ENCODE data around the gene CDK5R1.

CDK5R1 gene

DNA sequence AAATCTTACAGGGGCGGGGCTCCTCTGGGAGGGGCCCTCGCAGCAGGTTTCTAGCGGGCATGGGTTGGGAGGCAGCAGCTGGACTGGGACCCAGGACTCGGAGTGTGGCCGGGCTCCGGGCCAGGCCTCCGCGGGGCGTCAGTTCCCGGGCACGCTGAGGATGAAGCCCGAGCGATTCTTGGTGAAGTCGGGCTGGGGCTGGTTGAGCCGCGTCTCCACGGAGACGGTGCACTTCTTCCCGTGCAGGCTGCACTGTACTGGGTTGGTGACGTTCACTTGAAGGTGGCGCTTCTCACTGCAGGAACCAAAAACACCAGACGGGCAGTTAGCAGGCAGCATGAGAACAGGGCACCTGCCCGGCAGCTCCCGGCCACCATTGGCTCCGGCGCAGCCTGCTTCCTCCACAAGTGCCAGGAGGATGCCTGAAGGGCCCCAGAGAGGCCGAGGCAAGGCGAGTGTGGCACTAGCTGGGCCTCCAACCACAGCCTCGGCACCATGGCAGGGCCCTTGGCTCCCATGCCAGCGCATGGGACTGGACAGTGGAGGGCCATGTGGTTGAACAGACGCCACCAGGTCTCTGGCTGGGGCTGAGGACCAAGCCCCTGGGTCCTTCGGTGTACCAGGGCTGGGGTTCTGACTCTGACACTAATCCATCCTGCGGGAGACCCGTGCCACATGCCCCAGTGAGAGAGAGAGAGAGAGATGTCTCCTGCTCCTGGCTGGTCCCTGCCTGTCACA, 8.0 kb downstream of the CDK5R1 start:
- DNase-seq = no peak

DNA sequence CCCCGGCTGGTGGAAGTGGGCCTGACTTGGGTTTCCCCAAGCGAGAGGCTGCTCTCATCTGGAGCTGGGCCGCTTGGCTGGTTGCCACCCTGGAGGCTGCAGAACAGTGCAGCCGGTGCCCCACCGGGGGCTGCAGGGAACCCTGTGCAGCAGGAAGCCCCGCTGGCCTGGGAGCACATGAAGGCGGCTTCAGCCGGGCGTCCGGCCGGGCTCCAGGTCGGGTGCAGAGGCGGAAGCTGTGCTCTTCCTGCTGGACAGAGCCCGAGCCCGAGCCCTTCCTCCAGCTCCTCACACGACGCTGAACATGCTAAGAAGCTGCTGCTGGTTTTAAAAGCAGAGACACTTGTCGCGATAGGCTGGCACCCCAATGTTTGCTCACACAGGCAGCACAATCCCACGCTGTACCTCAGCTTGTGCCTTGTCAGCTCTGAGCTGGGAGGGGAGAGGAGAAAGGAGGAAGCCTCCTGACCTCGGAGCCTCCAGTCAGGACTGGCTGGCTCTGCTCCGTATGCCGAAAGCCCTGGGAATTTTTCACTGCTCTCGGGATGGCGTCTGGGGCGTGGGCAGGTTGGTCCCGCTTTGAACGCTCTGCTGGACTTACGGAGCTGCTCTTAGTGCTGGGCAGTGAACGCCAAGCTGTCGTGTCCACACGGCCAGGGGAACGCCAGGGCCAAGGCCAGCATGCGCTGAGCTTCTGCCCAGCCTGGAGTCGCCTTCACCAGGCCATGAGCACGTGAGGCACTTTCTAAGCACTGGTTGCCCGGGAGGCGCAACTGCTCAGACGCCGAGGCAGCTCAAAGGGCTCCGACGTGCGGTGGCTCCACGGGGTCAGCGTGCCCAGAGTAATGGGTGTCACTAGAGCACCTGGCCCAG, 8.8 kb downstream of the CDK5R1 start:
- no peak for DNase-seq

DNA sequence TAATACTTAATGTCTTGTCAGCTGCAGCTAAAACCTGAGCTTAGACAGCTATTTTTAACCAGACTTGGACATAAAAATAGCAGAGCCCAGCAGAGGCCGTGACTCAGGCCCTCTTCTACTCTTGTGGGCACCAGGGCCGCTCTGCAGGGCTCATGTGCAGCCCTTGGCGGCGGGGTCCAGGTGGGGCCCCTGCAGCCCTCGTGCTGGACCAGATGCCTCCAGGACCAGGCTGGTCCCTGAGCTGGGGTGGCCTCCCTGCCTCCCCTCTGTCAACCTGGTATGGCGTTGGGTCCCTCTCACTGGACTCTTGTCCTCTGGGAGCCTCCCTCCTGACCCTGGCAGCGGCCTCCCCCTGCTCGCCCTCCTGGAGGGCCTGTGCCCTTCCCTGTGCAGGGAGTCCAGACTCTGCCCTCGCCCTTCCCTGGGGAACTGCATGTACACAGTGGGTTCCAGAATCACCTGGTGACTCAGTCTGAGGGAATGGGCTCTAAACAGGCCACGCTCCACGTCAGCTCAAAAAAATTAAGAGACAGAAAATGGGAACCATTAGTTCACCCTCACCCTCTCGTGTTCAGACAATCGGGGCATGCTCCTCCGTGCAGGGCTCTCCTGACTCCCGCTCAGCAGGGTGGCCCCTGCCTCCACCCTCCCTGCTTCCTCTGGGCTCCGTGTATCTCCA, 9.7 kb downstream of the CDK5R1 start:
- DNase-seq = no peak

DNA sequence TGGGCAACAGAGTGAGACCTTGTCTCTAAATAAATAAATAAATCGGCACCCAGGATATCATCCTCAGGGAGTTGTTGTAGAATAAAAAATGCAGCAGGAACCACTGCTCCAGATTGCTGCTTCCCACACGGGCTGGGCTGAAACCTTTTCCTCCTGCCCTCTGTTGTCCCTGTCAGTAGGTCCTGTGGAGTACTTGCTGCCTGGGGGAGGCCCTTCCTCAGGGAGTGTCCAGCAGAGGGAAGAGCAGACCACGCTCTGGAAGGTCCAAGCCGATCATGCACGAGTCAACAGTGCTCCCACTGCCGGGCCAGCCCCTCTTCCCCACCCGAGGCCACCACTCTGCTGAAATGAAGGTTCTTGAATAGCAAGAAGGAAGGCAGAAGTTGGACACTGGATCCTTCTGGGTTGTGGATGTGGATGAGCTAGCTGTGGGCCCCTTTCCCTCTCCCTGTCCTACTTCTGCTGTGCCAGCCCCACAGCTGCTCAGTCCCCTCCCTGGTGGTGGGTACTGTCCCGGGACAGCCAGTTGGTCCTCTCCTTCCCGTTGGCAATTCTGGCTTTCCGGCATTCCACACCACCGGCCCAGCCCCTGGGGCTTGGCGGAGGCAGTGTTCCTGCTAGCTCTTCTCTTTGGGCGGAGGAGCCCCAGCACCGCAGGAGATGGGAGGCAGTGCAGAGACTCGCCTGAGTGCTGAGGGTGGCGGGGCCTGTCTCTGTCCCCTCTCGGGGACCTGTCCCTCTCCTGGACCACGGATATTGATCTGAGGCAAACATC, 10.8 kb downstream of the CDK5R1 start:
- no peak for DNase-seq

DNA sequence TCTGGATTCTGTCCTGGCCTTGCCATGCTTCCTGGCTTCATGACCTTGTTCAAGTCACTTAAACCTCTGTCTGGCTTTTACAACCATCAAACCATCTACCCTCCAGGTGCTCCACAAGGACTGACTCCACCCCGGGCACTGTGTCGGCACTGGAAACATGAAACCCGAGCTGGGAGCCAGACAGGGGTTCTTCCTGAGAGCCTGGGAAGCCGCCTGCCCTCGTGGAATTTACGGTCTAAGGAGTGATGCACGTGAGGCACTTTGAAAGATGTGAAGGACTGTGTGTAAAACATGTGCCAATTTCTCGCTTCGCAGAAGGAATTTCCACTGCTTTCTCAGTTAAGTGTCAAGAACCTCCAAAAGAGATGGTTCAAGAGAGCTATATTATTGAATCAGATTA, 11.6 kb downstream of the CDK5R1 start:
- no peak for DNase-seq

DNA sequence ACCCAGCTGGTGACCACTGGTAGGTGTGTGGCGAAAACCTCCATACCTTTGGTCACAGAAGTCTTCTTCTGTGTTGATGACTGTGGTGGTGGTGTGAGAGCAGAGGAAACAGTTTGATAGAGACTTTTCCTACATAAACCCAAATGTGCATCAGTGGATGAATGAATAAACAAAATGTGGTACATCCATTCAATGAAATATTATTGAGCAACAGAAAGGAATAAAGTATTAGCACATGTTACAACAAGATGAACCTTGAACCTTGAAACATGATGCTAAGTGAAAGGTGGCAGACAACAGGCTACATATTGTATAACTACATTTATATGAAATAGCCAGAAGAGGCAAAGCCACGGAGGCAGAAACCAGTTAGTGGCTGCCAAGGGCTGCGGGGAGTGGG, 15.2 kb downstream of the CDK5R1 start:
- no peak for DNase-seq

DNA sequence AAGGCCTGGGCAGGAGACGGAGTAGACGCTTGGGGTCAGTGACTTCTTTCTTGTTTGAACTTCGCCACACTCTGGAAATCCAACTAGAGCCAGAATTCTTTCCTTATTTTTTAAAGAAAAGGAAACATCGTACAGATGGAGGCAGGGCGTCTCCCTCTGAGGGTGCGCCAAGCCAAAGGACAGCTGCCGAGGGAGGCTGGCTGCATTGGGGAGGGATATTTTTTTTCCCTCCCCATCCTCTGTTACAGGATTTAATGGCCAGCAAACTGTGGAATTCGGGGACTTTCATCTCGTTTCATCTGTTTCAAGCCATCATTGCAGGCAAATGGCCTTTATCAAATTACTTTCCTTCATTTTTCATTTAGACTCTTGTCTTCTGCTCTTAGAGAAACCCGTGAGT, 15.9 kb downstream of the CDK5R1 start:
- DNase-seq = no peak

DNA sequence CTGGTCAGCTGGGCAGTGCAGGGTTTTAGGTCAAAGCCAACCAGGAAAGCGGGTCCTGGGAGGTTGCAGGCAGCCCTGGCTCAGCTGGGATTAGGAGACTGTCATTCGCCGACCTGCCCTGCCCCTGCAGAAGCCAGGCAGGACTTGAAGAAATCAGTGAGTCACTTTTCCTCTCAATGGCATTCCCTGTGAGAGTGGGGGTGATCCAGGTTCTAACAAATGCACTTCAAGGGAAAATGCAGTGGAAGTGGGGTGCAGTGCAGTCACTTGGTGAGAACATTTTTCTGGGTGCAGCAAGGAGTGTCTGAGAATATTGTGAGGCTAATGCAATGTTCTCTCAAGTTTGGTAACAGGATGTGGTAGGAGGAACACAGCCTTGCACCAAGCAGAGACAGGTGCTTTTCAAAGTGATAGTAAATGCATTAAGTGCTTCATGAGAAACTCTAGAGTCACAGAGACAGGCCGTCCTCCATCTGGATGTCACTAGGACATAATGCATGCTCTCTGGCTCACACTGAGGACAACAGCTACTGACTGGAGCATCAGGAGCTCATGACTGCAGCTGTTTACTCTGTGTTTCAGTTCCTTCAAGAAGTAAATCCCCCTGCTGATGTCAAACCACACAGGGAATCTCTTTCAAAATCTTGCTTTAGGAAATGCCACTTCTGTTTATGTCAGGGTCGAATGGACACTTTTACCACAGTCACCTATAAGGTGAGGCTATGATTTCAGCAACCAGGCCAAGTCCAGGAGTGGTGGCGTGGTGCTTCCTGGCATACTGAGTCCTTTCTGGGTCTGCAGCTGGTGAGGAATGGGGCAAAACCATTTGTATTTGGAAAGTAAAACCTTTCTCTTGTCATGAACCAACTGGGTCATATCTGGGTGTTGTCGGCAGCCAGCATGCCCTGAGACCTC, 16.7 kb downstream of the CDK5R1 start:
- DNase-seq = peak; percentile 30

DNA sequence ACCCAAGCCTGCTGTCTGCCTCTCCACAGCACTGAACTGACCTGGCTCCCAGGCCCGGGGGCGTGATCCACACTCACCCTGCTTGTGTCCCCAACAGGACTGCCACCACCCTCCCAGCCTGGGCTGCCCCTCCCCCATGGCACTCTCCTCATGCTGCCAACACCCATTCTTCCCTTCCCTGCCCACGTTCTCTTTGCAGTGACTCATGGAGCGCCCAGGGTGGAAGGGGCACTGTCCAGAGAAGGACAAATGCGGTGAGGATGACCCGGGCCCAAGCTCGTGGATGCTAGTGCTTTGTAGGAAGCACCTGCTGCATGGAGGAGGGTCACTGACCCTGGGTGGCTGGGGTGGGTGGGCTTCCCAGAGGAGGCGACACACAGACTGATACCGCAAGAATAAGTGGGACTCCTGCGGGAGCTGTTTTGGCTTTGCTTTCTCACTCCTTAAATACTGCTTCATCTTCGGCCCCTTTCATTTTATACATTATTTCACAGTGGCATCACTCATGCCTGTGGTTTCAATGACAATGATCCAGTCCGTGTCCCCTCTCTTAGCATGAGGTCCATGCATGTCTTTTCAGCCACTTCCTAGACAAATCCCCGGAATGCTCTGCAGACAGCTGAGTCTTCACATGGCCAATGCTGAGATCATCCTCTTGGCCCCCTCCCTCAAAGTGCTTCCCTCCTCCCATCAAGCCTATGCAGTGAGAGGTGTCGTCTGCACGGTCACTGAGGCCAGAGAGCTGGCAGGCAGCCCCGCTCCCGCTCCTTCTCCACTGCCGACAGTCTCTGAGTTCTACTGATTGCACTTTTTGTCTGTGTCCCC, 17.6 kb downstream of the CDK5R1 start:
- DNase-seq = no peak

DNA sequence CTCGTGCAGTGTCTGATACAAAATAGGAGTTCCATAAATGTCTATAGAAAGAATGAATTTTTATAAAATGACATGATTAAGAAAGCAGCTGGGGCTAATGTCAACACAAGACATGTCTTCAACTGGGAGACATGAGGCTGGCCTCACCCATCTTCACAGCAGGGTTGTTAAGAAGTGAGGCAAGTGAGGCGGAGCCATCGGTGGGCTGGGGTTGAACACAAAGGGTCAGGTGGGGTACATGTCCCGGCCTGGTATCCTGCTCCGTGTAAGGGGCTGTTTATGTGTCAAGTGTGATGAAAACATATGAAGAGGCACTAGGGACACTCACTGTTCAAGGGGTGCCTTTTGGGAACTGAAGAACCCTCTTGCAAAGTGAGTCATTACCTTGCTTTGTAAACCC, 22.1 kb downstream of the CDK5R1 start:
- DNase-seq = no peak

DNA sequence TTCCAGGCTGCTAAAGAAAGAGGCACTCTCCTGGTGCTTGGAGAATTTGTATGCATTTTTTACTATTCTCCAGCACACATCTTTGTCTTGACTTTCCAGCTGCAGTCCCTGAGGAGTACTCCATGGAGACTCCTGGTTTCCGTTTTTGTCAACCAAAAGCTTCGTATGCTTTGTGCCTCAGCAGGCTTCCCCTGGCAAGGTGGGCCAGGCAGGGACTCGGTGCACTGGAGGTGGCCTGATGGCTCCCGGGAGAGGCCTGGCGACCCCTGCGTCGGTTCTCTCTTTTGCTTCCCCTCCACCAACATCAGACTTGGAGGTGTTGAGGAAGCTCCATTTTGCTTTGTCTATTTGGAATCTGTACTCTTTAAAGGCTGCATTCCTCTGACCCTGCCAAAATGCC, 23.7 kb downstream of the CDK5R1 start:
- no peak for DNase-seq

DNA sequence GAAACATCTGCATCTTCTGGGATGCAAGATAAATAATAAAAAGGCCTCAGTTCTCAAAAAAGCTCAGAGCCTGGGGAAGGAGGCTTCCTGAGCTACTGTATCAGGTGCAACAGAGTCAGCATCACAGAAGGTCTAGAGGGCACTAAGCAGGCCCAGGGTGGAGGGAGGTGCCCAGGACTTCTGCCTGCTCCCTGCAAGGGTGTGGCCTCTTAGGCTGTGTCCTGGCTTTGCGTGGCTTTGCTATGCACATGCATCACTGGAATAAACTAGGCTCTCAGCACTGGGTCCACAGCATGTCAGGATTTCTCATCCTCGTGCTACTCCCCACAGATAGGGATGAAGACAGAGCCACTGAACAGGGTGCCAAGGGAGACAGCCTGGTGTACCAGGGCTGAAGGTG, 25.5 kb downstream of the CDK5R1 start:
- DNase-seq = no peak

DNA sequence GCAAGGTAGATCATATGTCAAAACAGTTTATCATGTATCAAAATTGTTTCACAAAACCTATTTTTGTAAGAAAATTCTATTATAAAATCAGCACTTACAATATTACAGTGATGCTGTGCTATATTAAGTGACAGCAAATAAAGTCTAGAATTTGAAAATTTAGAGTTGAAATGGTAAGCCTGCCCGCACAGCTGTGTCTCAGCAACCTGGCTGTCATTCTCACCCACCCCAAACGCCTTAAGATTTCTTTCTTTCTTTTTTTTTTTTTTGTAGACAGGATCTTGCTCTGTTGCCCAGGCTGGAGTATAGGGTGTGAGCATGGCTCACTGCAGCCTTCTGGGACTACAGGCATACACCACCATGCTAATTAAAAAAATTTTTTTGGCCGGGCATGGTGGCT, 26.8 kb downstream of the CDK5R1 start:
- no peak for DNase-seq

DNA sequence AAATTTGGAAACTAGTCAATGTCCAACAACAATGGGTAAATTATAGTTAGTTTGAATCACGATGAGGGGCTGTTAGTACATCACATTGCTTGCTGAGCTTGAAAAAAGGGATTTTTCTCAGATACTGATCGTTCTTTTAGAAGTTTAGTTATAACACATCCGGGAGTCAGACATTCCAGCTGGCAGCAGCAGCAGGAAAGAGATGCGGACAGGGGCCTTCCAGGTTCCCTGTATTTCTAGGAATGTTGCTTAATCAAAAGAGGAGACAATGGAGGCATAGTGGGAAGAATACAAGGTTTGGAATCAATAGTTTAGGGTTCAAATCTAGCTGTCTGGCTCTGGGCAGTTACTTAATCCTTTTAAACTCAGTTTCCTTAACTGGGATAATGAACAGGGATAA, 27.8 kb downstream of the CDK5R1 start:
- no peak for DNase-seq

DNA sequence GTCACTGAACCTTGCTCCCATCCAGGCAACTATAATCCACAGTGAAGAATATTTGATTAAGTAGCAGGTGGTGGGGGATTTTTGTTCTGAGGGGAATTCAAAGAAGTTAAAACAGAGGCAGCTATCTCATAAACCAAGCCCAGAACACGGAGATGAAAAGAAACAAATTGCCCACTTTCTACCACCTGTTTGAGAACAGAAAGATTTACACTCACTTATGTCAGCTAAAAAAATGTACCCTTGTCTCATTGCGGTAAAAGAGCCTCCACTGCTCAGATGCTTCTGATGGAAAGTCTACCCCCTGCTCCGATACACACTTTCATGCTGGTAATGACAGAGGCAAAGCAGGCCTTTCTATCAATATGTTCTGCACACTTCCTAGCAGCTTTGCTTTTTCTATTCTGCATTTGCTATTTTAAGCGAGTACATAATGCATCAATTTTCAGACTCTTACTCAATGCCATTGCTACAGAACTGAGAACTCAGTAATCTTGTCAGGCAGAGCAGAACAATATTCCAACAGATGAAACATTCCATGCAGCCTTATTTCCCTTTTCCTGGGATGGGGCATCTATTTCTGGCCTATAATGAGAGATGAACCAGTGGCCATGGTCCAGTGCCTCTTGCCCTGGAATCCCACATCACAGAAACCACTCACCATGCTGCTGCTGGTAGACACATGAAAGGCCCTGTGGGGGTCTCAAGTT, 29.0 kb downstream of the CDK5R1 start:
- no peak for DNase-seq

DNA sequence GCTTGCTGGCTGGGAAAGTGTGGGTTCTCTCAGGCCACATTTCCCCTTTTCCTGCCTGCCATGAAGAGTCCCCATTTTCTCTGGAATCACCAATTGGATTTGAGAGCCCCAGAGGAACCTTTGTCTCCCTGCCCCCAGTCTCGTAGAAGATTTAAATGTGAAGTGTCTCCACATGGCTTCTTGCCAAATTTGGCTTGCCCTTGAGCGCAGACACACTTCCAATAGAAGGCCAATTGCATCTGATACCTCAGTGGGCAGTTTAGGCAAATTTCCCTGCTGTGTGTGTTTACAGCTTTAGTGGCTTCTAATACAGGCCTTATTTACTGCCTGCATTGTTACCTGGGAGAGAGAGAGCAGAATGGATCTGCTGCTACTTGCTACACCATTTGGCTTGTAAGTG, 29.7 kb downstream of the CDK5R1 start:
- no peak for DNase-seq

DNA sequence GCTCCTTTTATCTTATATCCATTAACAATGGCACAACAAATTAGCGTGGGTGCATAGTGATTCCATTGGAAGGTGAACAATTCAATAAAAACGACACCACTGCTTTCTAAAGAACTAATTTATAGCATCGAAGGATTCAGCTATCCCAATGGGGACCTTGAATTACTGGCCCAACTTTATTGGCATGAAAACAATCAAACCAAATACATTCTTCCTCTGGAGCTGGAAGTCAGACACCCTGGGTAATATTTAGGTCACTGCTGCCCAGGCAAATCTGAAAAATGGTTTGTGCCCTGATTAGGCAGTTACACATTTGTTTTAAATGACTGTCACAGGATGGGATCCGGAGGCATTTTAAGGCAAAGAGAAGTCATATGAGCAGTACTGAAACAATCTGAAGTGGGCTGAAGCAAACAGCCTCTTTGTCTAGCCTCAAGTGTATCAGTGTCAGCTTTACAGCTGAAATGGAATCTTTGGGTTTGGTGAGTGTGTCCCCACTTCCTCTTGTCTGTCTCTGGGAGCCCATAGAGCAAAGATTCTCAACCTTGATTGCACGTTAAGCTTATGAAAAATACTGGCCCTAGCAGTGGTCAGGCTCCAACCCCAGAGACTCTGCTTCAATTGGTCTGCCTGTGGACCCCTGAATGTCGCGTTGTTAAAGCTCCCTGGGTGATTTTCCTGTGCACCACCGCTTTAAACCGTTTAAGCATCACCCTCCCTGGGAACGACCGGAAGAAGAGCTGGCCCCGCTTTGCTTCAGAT, 30.3 kb downstream of the CDK5R1 start:
- no peak for DNase-seq

DNA sequence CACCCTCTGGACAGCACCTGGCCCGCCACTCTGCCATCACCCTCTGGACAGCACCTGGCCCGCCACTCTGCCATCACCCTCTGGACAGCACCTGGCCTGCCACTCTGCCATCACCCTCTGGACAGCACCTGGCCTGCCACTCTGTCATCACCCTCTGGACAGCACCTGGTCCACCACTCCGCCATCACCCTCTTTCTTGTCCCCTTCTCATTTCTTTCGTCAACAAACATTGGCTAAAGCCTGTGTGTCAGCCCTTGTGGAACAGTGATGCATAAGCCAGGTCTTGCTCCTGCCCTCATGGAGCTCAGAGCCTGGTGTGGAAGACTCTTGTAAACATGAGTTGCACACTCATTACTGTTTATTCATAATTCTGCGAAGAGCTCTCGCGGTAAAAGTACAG, 31.2 kb downstream of the CDK5R1 start:
- DNase-seq = no peak

DNA sequence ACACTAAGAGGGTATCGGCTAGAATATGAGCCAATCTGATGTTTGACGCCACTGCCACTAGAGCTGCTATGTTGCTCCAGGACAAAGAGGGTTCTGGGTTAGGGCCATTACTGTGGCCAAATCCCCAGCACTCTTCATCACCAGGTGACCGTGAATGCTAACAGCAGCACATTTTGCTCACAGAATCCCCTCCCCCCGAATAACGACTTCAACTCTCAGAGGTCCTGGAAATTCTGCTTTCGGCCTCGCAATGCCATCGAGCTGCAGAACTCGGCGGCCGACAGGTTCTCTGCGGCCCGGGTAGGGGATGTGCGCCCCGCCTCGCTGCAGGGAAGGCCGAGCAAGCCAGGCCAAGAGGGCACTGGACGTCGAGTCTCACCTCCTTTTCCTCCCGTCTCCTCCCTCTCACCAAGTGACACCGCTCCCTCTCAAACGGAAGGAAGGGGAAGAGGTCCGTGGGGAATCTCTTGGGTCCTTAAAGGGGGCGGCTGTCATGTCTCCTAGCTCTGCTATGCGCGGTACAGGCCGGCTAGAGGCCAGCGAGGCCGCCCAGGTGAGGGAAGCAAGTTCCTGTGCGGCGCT, 31.9 kb downstream of the CDK5R1 start:
- DNase-seq = no peak

Data from SIG-M5 (cell line).